Measurements from ENCODE around the gene DEFB124. TPM values are rescaled to one million over a fixed set of nuclear protein-coding genes. Genes with fewer than 3 reads are reported as not detected.

DEFB124 gene
- total RNA-seq, 1 donor from 2014 or later: not detected

GRCh38 chr20:31425797-31426196 is 49.1 kb downstream of the DEFB124 start:
- no peak for DNase-seq

GRCh38 chr20:31418307-31418706 is 56.6 kb downstream of the DEFB124 start:
- no peak for DNase-seq

- no peak for DNase-seq
These were observed 59.3 kb downstream of the DEFB124 start for GRCh38 chr20:31415653-31416052.

Other genes starting within 250 kb of the DEFB124 start
- gene DEFB115, start 217.5 kb downstream of the DEFB124 start, total RNA-seq: not detected
- not detected for gene DEFB116, start 166.5 kb downstream of the DEFB124 start, total RNA-seq
- gene DEFB118, start 106.5 kb downstream of the DEFB124 start, total RNA-seq: not detected
- not detected for gene DEFB119, start 84.5 kb downstream of the DEFB124 start, total RNA-seq
- gene DEFB121, start 68.9 kb downstream of the DEFB124 start, total RNA-seq: not detected
- not detected for gene DEFB123, start 34.5 kb downstream of the DEFB124 start, total RNA-seq
- gene REM1, start 161 bp upstream of the DEFB124 start, total RNA-seq: 4.5 TPM
- gene HM13, start 39.3 kb upstream of the DEFB124 start, total RNA-seq: 44.3 TPM
- 94.2 TPM for gene ID1, start 130.2 kb upstream of the DEFB124 start, total RNA-seq
- gene COX4I2, start 162.8 kb upstream of the DEFB124 start, total RNA-seq: 6.3 TPM
- gene BCL2L1, start 247.7 kb upstream of the DEFB124 start, total RNA-seq: 37.2 TPM